ENCODE results near the gene KDM3B.

The KDM3B gene

DNA sequence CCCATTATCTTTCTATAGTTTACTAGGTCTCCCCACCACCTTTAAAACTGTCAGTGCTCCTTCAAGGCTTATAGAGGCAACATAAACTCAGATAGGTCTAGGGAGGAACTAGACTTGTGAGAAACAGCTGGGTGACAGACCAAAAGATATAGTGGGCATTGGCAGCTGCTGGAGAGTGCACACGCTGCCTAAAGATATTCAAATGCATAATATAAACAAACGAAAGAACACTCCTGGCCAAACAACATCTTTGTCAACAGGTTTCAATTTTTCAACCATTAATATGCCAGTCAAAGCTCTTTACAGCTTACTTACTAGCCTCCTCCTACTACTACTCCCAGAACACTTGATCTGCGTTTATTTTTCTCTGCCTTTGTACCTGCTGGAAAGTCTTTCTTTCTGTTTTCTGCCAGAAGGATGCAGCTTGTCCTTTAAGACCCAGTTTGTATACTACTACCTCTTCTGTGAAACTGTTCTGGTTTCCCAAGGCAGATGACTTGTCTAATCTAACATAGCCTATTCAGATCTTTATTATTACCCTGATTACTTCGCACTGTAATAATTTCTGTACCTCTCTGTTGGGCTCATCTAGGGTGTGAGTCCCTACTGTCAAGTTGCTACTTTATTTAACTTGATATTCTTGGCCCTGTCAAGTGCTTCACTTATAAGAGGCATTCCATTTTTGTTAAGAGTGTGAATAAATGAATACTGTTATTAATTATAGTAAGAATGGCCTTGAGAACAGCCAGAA, 14.3 kb downstream of the KDM3B start:
- H3K4me3 ChIP-seq (IDR thresholded peaks at IDR 0.05; ENCODE audit: insufficient read depth, low read depth, low read length) = no peak overlapping the region
- no peak overlapping the region for H2AFZ ChIP-seq (ENCODE audit: low read depth)
- no peak overlapping the region for H3K4me2 ChIP-seq
- no peak overlapping the region for H3K9ac ChIP-seq
- no peaks in the 10 kb centered on the region for H3K27me3 ChIP-seq (ENCODE audit: insufficient read depth, low read depth)
- H3K27ac ChIP-seq = no peak overlapping the region
- peaks cover 4% of the 10 kb centered on the region; the same call in 1 of the 2 replicates for H4K20me1 ChIP-seq (ENCODE audit: insufficient read depth)
- H3K36me3 ChIP-seq (ENCODE audit: insufficient read depth) = no peaks in the 10 kb centered on the region
- H3K4me1 ChIP-seq (ENCODE audit: low read depth, poor library complexity, severe bottlenecking) = peaks cover 35% of the 10 kb centered on the region
- TF ChIP-seq, protein P1, sequence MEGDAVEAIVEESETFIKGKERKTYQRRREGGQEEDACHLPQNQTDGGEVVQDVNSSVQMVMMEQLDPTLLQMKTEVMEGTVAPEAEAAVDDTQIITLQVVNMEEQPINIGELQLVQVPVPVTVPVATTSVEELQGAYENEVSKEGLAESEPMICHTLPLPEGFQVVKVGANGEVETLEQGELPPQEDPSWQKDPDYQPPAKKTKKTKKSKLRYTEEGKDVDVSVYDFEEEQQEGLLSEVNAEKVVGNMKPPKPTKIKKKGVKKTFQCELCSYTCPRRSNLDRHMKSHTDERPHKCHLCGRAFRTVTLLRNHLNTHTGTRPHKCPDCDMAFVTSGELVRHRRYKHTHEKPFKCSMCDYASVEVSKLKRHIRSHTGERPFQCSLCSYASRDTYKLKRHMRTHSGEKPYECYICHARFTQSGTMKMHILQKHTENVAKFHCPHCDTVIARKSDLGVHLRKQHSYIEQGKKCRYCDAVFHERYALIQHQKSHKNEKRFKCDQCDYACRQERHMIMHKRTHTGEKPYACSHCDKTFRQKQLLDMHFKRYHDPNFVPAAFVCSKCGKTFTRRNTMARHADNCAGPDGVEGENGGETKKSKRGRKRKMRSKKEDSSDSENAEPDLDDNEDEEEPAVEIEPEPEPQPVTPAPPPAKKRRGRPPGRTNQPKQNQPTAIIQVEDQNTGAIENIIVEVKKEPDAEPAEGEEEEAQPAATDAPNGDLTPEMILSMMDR (conservative IDR thresholded peaks at IDR 0.05; ENCODE audit: low read depth, low read length) = no peak
- H3K79me2 ChIP-seq (ENCODE audit: insufficient read depth, low read depth) = peaks cover 94% of the 10 kb centered on the region

DNA sequence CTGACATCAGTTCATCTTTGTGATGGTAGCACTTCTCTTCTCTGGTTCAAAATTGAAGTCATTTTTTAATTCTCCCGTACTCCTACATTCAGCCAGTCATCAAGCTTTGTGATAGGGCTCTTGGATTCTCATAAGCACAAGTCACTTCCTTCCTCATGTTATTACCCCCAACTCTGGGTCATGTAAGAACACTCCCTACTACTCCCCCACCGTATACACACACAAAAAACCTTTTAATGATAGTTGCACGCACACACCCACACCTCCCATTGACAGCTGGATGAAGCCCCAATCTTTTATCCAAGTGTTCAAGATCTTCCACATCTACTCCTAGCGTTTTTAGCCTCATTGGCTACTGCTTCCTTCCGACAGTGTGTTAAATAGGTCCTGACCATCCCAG, 16.8 kb downstream of the KDM3B start:
- no peak overlapping the region for H3K4me3 ChIP-seq (IDR thresholded peaks at IDR 0.05; ENCODE audit: insufficient read depth, low read depth, low read length)
- H2AFZ ChIP-seq (ENCODE audit: low read depth) = no peak overlapping the region
- H3K4me1 ChIP-seq (ENCODE audit: low read depth, poor library complexity, severe bottlenecking) = peaks cover 35% of the 10 kb centered on the region
- peaks cover 88% of the 10 kb centered on the region for H3K79me2 ChIP-seq (ENCODE audit: insufficient read depth, low read depth)
- TF ChIP-seq, protein P1 (conservative IDR thresholded peaks at IDR 0.05; ENCODE audit: low read depth, low read length) = no peak
- H3K36me3 ChIP-seq (ENCODE audit: insufficient read depth) = no peaks in the 10 kb centered on the region
- peaks cover 4% of the 10 kb centered on the region; the same call in 1 of the 2 replicates for H4K20me1 ChIP-seq (ENCODE audit: insufficient read depth)
- no peak overlapping the region for H3K27ac ChIP-seq
- H3K27me3 ChIP-seq (ENCODE audit: insufficient read depth, low read depth) = no peaks in the 10 kb centered on the region
- no peak overlapping the region; the same call in 1 of the 2 replicates for H3K4me2 ChIP-seq
- H3K9ac ChIP-seq = no peak overlapping the region

DNA sequence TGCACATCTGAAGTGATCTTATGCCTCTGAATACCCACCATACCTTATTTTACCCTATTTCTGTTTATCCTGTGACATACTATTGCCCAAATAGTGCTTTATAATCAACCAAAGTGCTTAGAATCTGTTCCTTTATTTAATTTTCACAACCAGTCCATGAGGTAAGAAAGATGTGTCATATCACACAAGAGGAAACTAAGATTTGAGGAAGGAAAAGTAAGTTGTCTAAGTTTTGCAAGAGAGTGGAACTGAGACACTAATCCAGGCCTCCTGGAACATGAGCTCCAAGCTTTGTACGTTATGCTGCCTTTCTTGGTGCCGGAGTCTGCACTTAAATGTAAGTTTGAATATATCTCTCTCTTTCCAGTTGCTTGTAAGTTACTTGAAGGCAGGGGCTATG, 17.2 kb downstream of the KDM3B start:
- no peak overlapping the region for H3K27ac ChIP-seq
- no peaks in the 10 kb centered on the region for H3K36me3 ChIP-seq (ENCODE audit: insufficient read depth)
- peaks cover 35% of the 10 kb centered on the region for H3K4me1 ChIP-seq (ENCODE audit: low read depth, poor library complexity, severe bottlenecking)
- no peaks in the 10 kb centered on the region for H3K27me3 ChIP-seq (ENCODE audit: insufficient read depth, low read depth)
- H3K4me2 ChIP-seq = no peak overlapping the region; the same call in 1 of the 2 replicates
- H4K20me1 ChIP-seq (ENCODE audit: insufficient read depth) = peaks cover 4% of the 10 kb centered on the region; the same call in 1 of the 2 replicates
- H3K79me2 ChIP-seq (ENCODE audit: insufficient read depth, low read depth) = peaks cover 83% of the 10 kb centered on the region
- no peak overlapping the region for H3K9ac ChIP-seq
- H3K4me3 ChIP-seq (IDR thresholded peaks at IDR 0.05; ENCODE audit: insufficient read depth, low read depth, low read length) = no peak overlapping the region
- TF ChIP-seq, protein P1 (conservative IDR thresholded peaks at IDR 0.05; ENCODE audit: low read depth, low read length) = no peak
- no peak overlapping the region for H2AFZ ChIP-seq (ENCODE audit: low read depth)

DNA sequence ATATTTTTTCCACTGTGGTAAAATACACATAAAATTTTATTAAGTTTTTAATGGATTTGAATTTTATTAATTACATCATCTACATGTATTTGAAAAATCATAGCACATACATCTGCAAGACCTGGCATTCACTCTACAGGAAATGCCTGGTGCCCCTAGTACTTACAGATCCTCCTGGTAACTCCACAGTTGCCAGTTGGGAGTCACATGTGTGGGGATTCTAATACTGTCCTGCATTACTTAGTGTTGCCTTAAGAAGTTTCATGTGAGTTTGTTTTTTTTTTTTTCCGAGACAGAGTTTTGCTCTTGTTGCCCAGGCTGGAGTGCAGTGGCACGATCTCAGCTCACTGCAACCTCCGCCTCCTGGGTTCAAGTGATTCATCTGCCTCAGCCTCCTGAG, 18.1 kb downstream of the KDM3B start:
- Histone ChIP-seq H2AFZ (ENCODE audit: low read depth) (no peak overlapping the region), H3K27me3 (ENCODE audit: insufficient read depth, low read depth) (no peaks in the 10 kb centered on the region), H3K9ac (no peak overlapping the region), H4K20me1 (ENCODE audit: insufficient read depth) (peaks cover 4% of the 10 kb centered on the region; the same call in 1 of the 2 replicates), H3K36me3 (ENCODE audit: insufficient read depth) (no peaks in the 10 kb centered on the region), H3K4me2 (no peak overlapping the region), H3K79me2 (ENCODE audit: insufficient read depth, low read depth) (peaks cover 75% of the 10 kb centered on the region), H3K27ac (no peak overlapping the region), H3K4me3 (IDR thresholded peaks at IDR 0.05; ENCODE audit: insufficient read depth, low read depth, low read length) (no peak overlapping the region), H3K4me1 (ENCODE audit: low read depth, poor library complexity, severe bottlenecking) (peaks cover 35% of the 10 kb centered on the region)
- TF ChIP-seq, protein P1 (conservative IDR thresholded peaks at IDR 0.05; ENCODE audit: low read depth, low read length) = no peak

Measured in KMS-11 (cell line).